ENCODE measurements around the gene PDGFB.

DNA sequence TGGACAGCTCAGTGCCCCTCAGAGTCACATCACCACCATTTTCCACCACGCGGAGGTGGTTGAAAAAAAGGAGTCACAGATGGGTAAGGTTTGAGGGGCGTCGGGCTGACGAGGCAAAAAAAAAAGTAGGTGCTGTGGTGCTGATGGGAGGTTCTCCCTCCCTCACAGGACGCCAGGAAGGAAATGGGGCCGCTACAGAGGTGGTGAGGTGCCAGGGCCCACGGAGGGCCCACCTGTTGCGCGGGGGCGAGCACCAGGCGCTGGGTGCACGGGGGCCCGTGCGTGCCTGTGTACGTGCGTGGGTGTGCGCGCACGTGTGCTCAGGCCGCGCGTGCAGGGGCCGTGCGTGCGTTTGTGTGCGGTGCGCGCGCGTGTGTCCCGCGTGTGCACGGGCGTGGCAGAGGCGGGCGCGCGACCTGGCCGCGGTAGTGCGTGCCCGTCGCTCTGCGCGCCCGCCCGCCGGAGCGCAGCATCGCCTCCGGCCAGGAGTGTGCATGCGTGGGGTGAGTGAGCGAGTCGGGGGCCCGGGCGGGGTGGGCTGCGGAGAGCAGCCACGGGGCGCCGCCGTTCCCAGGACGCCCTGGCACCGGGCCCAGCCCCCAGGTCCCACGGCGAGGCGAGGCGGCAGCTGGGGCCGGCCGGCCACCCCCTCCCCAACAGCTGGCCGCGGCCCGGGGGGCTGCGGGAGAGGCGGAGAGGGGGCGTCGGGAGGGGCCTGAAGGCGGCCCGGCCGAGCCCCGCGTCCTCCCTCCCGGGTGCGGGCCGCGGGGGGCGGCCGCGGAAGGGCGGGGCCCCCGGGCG lies 2.8 kb downstream of the PDGFB start:
- TF ChIP-seq POLR2AphosphoS5 (IDR thresholded peaks at IDR 0.05; ENCODE audit: low read depth) (no peak), GABPA (IDR thresholded peaks at IDR 0.05; ENCODE audit: low read depth) (no peak), SPI1 (IDR thresholded peaks at IDR 0.05; ENCODE audit: borderline replicate concordance, low read depth) (no peak)
- TF ChIP-seq, protein P1, sequence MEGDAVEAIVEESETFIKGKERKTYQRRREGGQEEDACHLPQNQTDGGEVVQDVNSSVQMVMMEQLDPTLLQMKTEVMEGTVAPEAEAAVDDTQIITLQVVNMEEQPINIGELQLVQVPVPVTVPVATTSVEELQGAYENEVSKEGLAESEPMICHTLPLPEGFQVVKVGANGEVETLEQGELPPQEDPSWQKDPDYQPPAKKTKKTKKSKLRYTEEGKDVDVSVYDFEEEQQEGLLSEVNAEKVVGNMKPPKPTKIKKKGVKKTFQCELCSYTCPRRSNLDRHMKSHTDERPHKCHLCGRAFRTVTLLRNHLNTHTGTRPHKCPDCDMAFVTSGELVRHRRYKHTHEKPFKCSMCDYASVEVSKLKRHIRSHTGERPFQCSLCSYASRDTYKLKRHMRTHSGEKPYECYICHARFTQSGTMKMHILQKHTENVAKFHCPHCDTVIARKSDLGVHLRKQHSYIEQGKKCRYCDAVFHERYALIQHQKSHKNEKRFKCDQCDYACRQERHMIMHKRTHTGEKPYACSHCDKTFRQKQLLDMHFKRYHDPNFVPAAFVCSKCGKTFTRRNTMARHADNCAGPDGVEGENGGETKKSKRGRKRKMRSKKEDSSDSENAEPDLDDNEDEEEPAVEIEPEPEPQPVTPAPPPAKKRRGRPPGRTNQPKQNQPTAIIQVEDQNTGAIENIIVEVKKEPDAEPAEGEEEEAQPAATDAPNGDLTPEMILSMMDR (IDR thresholded peaks at IDR 0.05; ENCODE audit: insufficient read depth, low read length): no peak

All from HL-60 (cell line).